HCT116 (cell line): Measurements from ENCODE around the gene XYLT2. TPM values are rescaled to one million over a fixed set of nuclear protein-coding genes. Genes with fewer than 3 reads are reported as not detected.

Source experiments
- ATAC-seq: fragments of 200-7000 bp; cut with Tn5 transposase; 2 replicates; pipeline ENCODE4 v1.9.1; 2020; ENCODE audit warnings: mild to moderate bottlenecking, moderate library complexity
- BruUV-seq: library from RNA; stranded (reverse); fragments of 400-500 nt; replicated peaks from 2 replicates; lab custom pipeline; 2021; lab: Mats Ljungman, UMichigan
- CTCF ChIA-PET: fragments of 300-600 bp; sonication (Branson Sonifier 250); formaldehyde crosslinking; loops from one replicate; lab custom pipeline; 2021; ENCODE audit warnings: antibody characterized with exemption; lab: Charles Lee
- POLR2A ChIA-PET: fragments of 300-600, 350-600 bp; sonication (Branson Sonifier 250); formaldehyde crosslinking; loops from one replicate; lab custom pipeline; 2021; ENCODE audit warnings: antibody characterized with exemption; lab: Charles Lee
- RAD21 ChIA-PET, 2 experiments: fragments of 300-600 bp; sonication (Branson Sonifier 250); formaldehyde crosslinking; loops; one replicate each; lab custom pipeline; 2023; ENCODE audit warnings: low total read pairs in 2 of 2; ENCODE audit not compliant: uncharacterized antibody in 2 of 2, unreplicated experiment in 2 of 2, low non-redundant PET in 1 of 2; lab: Charles Lee
- DNase-seq: peaks from one replicate; pipeline ENCODE4 v3.0.0-alpha.2; 2010; ENCODE audit warnings: low read depth, low spot score
- H2AFZ ChIP-seq: fragments of 200-600 bp; shearing (Covaris generic), sonication (generic); 2 replicates; pipeline ENCODE4 v1.6.1; 2017; ENCODE audit warnings: low read depth, mixed run types, mixed read lengths, antibody characterized with exemption, low read length; ENCODE audit not compliant: poor library complexity, severe bottlenecking
- H3K27ac ChIP-seq: 2 replicates; pipeline ENCODE4 v1.5.1; 2012; ENCODE audit warnings: low read depth, low read length
- H3K27me3 ChIP-seq: fragments of 200-600 bp; sonication (generic); 2 replicates; pipeline ENCODE4 v1.6.1; 2016; ENCODE audit warnings: mixed run types, low read length, mixed read lengths; ENCODE audit not compliant: insufficient read depth
- H3K36me3 ChIP-seq, 2 experiments: fragments of 200-500 bp in 1 of 2; fragments of 200-600 bp in 1 of 2; sonication (Bioruptor generic) in 1 of 2; sonication (generic) in 1 of 2; 2 replicates each; pipeline versions ENCODE4 v1.5.1 to v1.6.1; 2014 to 2016; ENCODE audit warnings: low read length in 2 of 2, inconsistent platforms in 1 of 2, mixed read lengths in 1 of 2, mixed run types in 1 of 2; ENCODE audit not compliant: insufficient read depth in 2 of 2, control insufficient read depth in 1 of 2
- H3K4me1 ChIP-seq, 2 experiments: fragments of 200-600 bp in 1 of 2; sonication (generic) in 1 of 2; 2 replicates each; pipeline versions ENCODE4 v1.5.1 to v1.6.1; 2012 to 2017; ENCODE audit warnings: low read length in 2 of 2, inconsistent platforms in 1 of 2, mild to moderate bottlenecking in 1 of 2, mixed read lengths in 1 of 2, mixed run types in 1 of 2, moderate library complexity in 1 of 2; ENCODE audit not compliant: insufficient read depth in 2 of 2, control insufficient read depth in 1 of 2
- H3K4me2 ChIP-seq: fragments of 200-600 bp; sonication (generic); 2 replicates; pipeline ENCODE4 v1.6.1; 2017; ENCODE audit warnings: mixed run types, low read length, mixed read lengths
- H3K4me3 ChIP-seq, 2 experiments: fragments of 200-600 bp in 1 of 2; sonication (generic) in 1 of 2; replicated peaks in 1 of 2; 2 replicates each; pipeline ENCODE4 v1.5.1; 2011 to 2016; ENCODE audit warnings: low read length in 2 of 2, control low read depth in 1 of 2, low read depth in 1 of 2, mild to moderate bottlenecking in 1 of 2, mixed read lengths in 1 of 2, mixed run types in 1 of 2
- H3K79me2 ChIP-seq: fragments of 200-600 bp; sonication (generic); 2 replicates; pipeline ENCODE4 v1.6.1; 2017; ENCODE audit warnings: mild to moderate bottlenecking, mixed run types, low read length, moderate library complexity, mixed read lengths; ENCODE audit not compliant: insufficient read depth
- H3K9ac ChIP-seq: fragments of 200-600 bp; sonication (generic); 2 replicates; pipeline ENCODE4 v1.6.1; 2016; ENCODE audit warnings: low read length, mixed read lengths
- H3K9me2 ChIP-seq: fragments of 200-600 bp; sonication (generic), shearing (Covaris generic); 2 replicates; pipeline ENCODE4 v1.6.1; 2017; ENCODE audit warnings: mixed run types, mild to moderate bottlenecking, moderate library complexity; ENCODE audit not compliant: insufficient read depth
- H3K9me3 ChIP-seq, 2 experiments: fragments of 200-500 bp in 1 of 2; fragments of 200-600 bp in 1 of 2; sonication (Bioruptor generic) in 1 of 2; sonication (generic) in 1 of 2; 2 replicates each; pipeline ENCODE4 v1.6.1; 2014 to 2017; ENCODE audit warnings: low read length in 2 of 2, mixed read lengths in 2 of 2, inconsistent platforms in 1 of 2, low read depth in 1 of 2, mild to moderate bottlenecking in 1 of 2, mixed run types in 1 of 2, moderate library complexity in 1 of 2; ENCODE audit not compliant: control insufficient read depth in 1 of 2, insufficient read depth in 1 of 2
- H4K20me1 ChIP-seq: fragments of 200-600 bp; sonication (generic), shearing (Covaris generic); 2 replicates; pipeline ENCODE4 v1.6.1; 2017; ENCODE audit warnings: mixed run types, mild to moderate bottlenecking, moderate library complexity; ENCODE audit not compliant: insufficient read depth
- CBX3 ChIP-seq: IDR thresholded peaks from 2 replicates; pipeline ENCODE4 v1.6.1; 2012; ENCODE audit warnings: low read depth
- CEBPB ChIP-seq: IDR thresholded peaks from 2 replicates; pipeline ENCODE4 v1.6.1; 2012; ENCODE audit warnings: low read depth
- EGR1 ChIP-seq: IDR thresholded peaks from 2 replicates; pipeline ENCODE4 v1.6.1; 2012; ENCODE audit warnings: low read depth
- ELF1 ChIP-seq: IDR thresholded peaks from 2 replicates; pipeline ENCODE4 v1.6.1; 2012; ENCODE audit warnings: low read depth, borderline replicate concordance
- FOSL1 ChIP-seq: IDR thresholded peaks from 2 replicates; pipeline ENCODE4 v1.6.1; 2012; ENCODE audit warnings: low read depth
- JUND ChIP-seq: IDR thresholded peaks from 2 replicates; pipeline ENCODE4 v1.6.1; 2012
- POLR2A ChIP-seq: IDR thresholded peaks from 2 replicates; pipeline ENCODE4 v1.7.0; 2011; ENCODE audit warnings: borderline replicate concordance; ENCODE audit not compliant: insufficient read depth, insufficient read length; ENCODE audit errors: extremely low read depth
- RAD21 ChIP-seq: IDR thresholded peaks from 2 replicates; pipeline ENCODE4 v1.6.1; 2012; ENCODE audit warnings: low read depth, mild to moderate bottlenecking
- SIN3A ChIP-seq: IDR thresholded peaks from 2 replicates; pipeline ENCODE4 v1.6.1; 2012; ENCODE audit warnings: low read depth
- SP1 ChIP-seq: IDR thresholded peaks from 2 replicates; pipeline ENCODE4 v1.6.1; 2012; ENCODE audit warnings: low read depth
- SRF ChIP-seq: IDR thresholded peaks from 2 replicates; pipeline ENCODE4 v1.6.1; 2012; ENCODE audit warnings: low read depth
- TCF7L2 ChIP-seq: IDR thresholded peaks from 2 replicates; pipeline ENCODE4 v1.7.0; 2011; ENCODE audit warnings: borderline replicate concordance, inconsistent platforms; ENCODE audit not compliant: insufficient read depth, insufficient read length; ENCODE audit errors: extremely low read depth
- intact Hi-C: fragments of 100-400 bp; cut with micrococcal nuclease; formaldehyde crosslinking; loops from 2 replicates; pipeline ENCODE4 v1.10.0; 2022
- total RNA-seq: library from RNA; stranded (reverse); gene quantifications from one replicate; pipeline ENCODE4 v1.2.1, GENCODE V29; 2021; ENCODE audit not compliant: unreplicated experiment
- TF ChIP-seq, protein P1 (sequence below): IDR thresholded peaks from 2 replicates; pipeline ENCODE4 v1.6.1; 2012
- TF ChIP-seq, protein P2 (sequence below): IDR thresholded peaks from 2 replicates; pipeline ENCODE4 v1.6.1; 2011; ENCODE audit warnings: mild to moderate bottlenecking, low read length, moderate library complexity; ENCODE audit not compliant: insufficient replicate concordance; ENCODE audit errors: extremely low read depth
- TF ChIP-seq, protein P3 (sequence below): IDR thresholded peaks from 2 replicates; pipeline ENCODE4 v1.6.1; 2012; ENCODE audit warnings: low read depth
- TF ChIP-seq, protein P4 (sequence below), 3 experiments: fragments of 200-600 bp in 1 of 3; sonication (generic) in 1 of 3; IDR thresholded peaks in 2 of 3; conservative IDR thresholded peaks in 1 of 3; 2 replicates each; pipeline ENCODE4 v1.5.1; 2012 to 2017; ENCODE audit warnings: low read depth in 2 of 3, low read length in 2 of 3, antibody characterized with exemption in 1 of 3, borderline replicate concordance in 1 of 3, control low read depth in 1 of 3, mild to moderate bottlenecking in 1 of 3, mixed read lengths in 1 of 3, mixed run types in 1 of 3, moderate library complexity in 1 of 3; ENCODE audit not compliant: insufficient read depth in 1 of 3

XYLT2 gene
- total RNA-seq, 1 experiment from 2014 or later: 37.5 TPM

DNA sequence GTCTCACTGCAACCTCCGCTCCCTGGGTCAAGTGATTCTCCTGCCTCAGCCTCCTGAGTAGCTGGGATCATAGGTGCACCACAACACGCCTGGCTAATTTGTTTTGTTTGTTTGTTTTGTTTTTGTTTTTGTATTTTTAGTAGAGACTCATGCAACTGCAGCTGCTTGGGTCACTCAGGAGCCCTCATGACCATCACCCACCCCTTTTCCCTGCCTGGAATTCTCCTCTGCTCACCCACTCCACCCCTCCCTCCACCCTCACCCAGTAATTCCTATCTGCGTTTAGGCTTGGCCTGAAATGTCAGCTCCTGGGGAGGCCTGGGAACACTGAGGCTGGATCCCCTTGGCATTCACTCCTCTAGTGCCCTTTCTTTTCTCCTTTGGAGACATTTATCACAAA lies 46.1 kb upstream of the XYLT2 start:
- TF ChIP-seq CEBPB (no peak), SP1 (no peak), FOSL1 (no peak), TCF7L2 (no peak), CBX3 (no peak), ELF1 (no peak), SRF (no peak), RAD21 (no peak), SIN3A (no peak), POLR2A (no peak), EGR1 (no peak), JUND (no peak)
- TF ChIP-seq, protein P1, sequence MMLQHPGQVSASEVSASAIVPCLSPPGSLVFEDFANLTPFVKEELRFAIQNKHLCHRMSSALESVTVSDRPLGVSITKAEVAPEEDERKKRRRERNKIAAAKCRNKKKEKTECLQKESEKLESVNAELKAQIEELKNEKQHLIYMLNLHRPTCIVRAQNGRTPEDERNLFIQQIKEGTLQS: no peak
- TF ChIP-seq, protein P2, sequence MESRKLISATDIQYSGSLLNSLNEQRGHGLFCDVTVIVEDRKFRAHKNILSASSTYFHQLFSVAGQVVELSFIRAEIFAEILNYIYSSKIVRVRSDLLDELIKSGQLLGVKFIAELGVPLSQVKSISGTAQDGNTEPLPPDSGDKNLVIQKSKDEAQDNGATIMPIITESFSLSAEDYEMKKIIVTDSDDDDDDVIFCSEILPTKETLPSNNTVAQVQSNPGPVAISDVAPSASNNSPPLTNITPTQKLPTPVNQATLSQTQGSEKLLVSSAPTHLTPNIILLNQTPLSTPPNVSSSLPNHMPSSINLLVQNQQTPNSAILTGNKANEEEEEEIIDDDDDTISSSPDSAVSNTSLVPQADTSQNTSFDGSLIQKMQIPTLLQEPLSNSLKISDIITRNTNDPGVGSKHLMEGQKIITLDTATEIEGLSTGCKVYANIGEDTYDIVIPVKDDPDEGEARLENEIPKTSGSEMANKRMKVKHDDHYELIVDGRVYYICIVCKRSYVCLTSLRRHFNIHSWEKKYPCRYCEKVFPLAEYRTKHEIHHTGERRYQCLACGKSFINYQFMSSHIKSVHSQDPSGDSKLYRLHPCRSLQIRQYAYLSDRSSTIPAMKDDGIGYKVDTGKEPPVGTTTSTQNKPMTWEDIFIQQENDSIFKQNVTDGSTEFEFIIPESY: no peak
- TF ChIP-seq, protein P3, sequence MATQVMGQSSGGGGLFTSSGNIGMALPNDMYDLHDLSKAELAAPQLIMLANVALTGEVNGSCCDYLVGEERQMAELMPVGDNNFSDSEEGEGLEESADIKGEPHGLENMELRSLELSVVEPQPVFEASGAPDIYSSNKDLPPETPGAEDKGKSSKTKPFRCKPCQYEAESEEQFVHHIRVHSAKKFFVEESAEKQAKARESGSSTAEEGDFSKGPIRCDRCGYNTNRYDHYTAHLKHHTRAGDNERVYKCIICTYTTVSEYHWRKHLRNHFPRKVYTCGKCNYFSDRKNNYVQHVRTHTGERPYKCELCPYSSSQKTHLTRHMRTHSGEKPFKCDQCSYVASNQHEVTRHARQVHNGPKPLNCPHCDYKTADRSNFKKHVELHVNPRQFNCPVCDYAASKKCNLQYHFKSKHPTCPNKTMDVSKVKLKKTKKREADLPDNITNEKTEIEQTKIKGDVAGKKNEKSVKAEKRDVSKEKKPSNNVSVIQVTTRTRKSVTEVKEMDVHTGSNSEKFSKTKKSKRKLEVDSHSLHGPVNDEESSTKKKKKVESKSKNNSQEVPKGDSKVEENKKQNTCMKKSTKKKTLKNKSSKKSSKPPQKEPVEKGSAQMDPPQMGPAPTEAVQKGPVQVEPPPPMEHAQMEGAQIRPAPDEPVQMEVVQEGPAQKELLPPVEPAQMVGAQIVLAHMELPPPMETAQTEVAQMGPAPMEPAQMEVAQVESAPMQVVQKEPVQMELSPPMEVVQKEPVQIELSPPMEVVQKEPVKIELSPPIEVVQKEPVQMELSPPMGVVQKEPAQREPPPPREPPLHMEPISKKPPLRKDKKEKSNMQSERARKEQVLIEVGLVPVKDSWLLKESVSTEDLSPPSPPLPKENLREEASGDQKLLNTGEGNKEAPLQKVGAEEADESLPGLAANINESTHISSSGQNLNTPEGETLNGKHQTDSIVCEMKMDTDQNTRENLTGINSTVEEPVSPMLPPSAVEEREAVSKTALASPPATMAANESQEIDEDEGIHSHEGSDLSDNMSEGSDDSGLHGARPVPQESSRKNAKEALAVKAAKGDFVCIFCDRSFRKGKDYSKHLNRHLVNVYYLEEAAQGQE: no peak
- TF ChIP-seq, protein P4, sequence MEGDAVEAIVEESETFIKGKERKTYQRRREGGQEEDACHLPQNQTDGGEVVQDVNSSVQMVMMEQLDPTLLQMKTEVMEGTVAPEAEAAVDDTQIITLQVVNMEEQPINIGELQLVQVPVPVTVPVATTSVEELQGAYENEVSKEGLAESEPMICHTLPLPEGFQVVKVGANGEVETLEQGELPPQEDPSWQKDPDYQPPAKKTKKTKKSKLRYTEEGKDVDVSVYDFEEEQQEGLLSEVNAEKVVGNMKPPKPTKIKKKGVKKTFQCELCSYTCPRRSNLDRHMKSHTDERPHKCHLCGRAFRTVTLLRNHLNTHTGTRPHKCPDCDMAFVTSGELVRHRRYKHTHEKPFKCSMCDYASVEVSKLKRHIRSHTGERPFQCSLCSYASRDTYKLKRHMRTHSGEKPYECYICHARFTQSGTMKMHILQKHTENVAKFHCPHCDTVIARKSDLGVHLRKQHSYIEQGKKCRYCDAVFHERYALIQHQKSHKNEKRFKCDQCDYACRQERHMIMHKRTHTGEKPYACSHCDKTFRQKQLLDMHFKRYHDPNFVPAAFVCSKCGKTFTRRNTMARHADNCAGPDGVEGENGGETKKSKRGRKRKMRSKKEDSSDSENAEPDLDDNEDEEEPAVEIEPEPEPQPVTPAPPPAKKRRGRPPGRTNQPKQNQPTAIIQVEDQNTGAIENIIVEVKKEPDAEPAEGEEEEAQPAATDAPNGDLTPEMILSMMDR (IDR thresholded peaks at IDR 0.05 in 2 of 3, conservative IDR thresholded peaks at IDR 0.05 in 1 of 3; ENCODE audit: borderline replicate concordance in 1 of 3, insufficient read depth in 1 of 3, low read depth in 2 of 3, low read length in 2 of 3): no peak
- TF ChIP-seq, all 23 proteins: peak for 0
- Histone ChIP-seq H3K4me3 (no peak overlapping the region), H3K4me1 (no peaks in the 10 kb centered on the region), H3K9me3 (no peaks in the 10 kb centered on the region), H3K27ac (no peak overlapping the region), H3K9ac (no peak overlapping the region), H3K9me2 (no peaks in the 10 kb centered on the region), H4K20me1 (no peaks in the 10 kb centered on the region), H2AFZ (no peak overlapping the region), H3K27me3 (no peaks in the 10 kb centered on the region), H3K79me2 (no peaks in the 10 kb centered on the region), H3K36me3 (no peaks in the 10 kb centered on the region), H3K4me2 (no peak overlapping the region)
- intact Hi-C loops: no loop called here
- CTCF ChIA-PET: interaction anchor here (3.6 to 14.3 kb wide), 2 partner anchors 98 to 130 kb away, joined by 20 to 243 read pairs; partner anchors contain the start of gene COL1A1
- RAD21 ChIA-PET: interaction anchor here in 1 of 2 experiments (1.1 kb wide), 1 partner anchor 100 kb away, joined by 3 read pairs; no protein-coding TSS in a partner anchor
- POLR2A ChIA-PET: interaction anchor here (1.0 kb wide), 1 partner anchor 100 kb away, joined by 5 read pairs; no protein-coding TSS in a partner anchor
- ATAC-seq (no peak), DNase-seq (no peak)
- BruUV-seq: no TSS peak
